GM18907 (cell line): ENCODE results near the gene SPACA9.

Source experiments
- ATAC-seq: cut with Tn5 transposase; IDR thresholded peaks from one replicate; pipeline ENCODE4 v1.9.1; 2021; ENCODE audit warnings: mild to moderate bottlenecking, moderate library complexity; ENCODE audit not compliant: unreplicated experiment

The SPACA9 gene

GRCh38 chr9:132892400-132892799, 13.7 kb downstream of the SPACA9 start:
- ATAC-seq, result no peak

- no peak for ATAC-seq
These were observed 15.6 kb downstream of the SPACA9 start for GRCh38 chr9:132894346-132894745.

- no peak for ATAC-seq
These were observed 16.5 kb downstream of the SPACA9 start for GRCh38 chr9:132894862-132895835.

- ATAC-seq, result no peak
These were observed 17.6 kb downstream of the SPACA9 start for GRCh38 chr9:132896264-132896663.

GRCh38 chr9:132896906-132897305, 18.2 kb downstream of the SPACA9 start:
- no peak for ATAC-seq

GRCh38 chr9:132898051-132898450, 19.4 kb downstream of the SPACA9 start:
- ATAC-seq, result no peak

GRCh38 chr9:132901858-132902831, 23.4 kb downstream of the SPACA9 start:
- peak; percentile 68 for ATAC-seq

GRCh38 chr9:132903574-132904492, 25.1 kb downstream of the SPACA9 start:
- no peak for ATAC-seq

- ATAC-seq, result no peak
These were observed 27.0 kb downstream of the SPACA9 start for GRCh38 chr9:132905726-132906125.

GRCh38 chr9:132908635-132909034, 29.9 kb downstream of the SPACA9 start:
- no peak for ATAC-seq

GRCh38 chr9:132909311-132909710, 30.6 kb downstream of the SPACA9 start:
- ATAC-seq, result no peak

- no peak for ATAC-seq
These were observed 31.7 kb downstream of the SPACA9 start for GRCh38 chr9:132910376-132910775.

- no peak for ATAC-seq
These were observed 33.4 kb downstream of the SPACA9 start for GRCh38 chr9:132912131-132912530.

- no peak for ATAC-seq
These were observed 36.2 kb downstream of the SPACA9 start for GRCh38 chr9:132914924-132915323.

- no peak for ATAC-seq
These were observed 41.0 kb downstream of the SPACA9 start for GRCh38 chr9:132919614-132920268.

GRCh38 chr9:132923346-132923902, 44.7 kb downstream of the SPACA9 start:
- ATAC-seq, result no peak

- no peak for ATAC-seq
These were observed 49.0 kb downstream of the SPACA9 start for GRCh38 chr9:132927704-132928103.

GRCh38 chr9:132931178-132931735, 52.6 kb downstream of the SPACA9 start:
- no peak for ATAC-seq

- ATAC-seq, result no peak
These were observed 56.3 kb downstream of the SPACA9 start for GRCh38 chr9:132935026-132935425.
